ENCODE results near the gene NKTR. TPM values are rescaled to one million over a fixed set of nuclear protein-coding genes. Genes with fewer than 3 reads are reported as not detected.

The NKTR gene
- total RNA-seq, 1 donor from 2014 or later, result 246 TPM

GRCh38 chr3:42696356-42697288, 96.1 kb downstream of the NKTR start:
- no peak for DNase-seq

- DNase-seq, result no peak
Observed at GRCh38 chr3:42697289-42698051, 97.0 kb downstream of the NKTR start.

Other genes with a start within 250 kb of the NKTR start
- gene LYZL4, start 190.1 kb upstream of the NKTR start, total RNA-seq, result not detected
- 0.16 TPM for gene VIPR1, start 98.0 kb upstream of the NKTR start, total RNA-seq
- gene SEC22C, start 18.7 kb upstream of the NKTR start, total RNA-seq, result 78.5 TPM
- 26.4 TPM for gene SS18L2, start 9.8 kb upstream of the NKTR start, total RNA-seq
- gene ZBTB47, start 53.0 kb downstream of the NKTR start, total RNA-seq, result 22.1 TPM
- not detected for gene KLHL40, start 84.9 kb downstream of the NKTR start, total RNA-seq
- not detected for gene HHATL, start 102.1 kb downstream of the NKTR start, total RNA-seq
- 3.6 TPM for gene CCDC13, start 172.6 kb downstream of the NKTR start, total RNA-seq
- 117 TPM for gene HIGD1A, start 203.8 kb downstream of the NKTR start, total RNA-seq
- gene ACKR2, start 208.8 kb downstream of the NKTR start, total RNA-seq, result 0.16 TPM